ENCODE results near the gene ANGPTL8. TPM values are rescaled to one million over a fixed set of nuclear protein-coding genes. Genes with fewer than 3 reads are reported as not detected.

ANGPTL8 gene
- total and polyA plus RNA-seq, 9 of the 15 experiments (the other 6 are each of a cell fraction or from before 2014, with no cell fraction given): not detected

DNA sequence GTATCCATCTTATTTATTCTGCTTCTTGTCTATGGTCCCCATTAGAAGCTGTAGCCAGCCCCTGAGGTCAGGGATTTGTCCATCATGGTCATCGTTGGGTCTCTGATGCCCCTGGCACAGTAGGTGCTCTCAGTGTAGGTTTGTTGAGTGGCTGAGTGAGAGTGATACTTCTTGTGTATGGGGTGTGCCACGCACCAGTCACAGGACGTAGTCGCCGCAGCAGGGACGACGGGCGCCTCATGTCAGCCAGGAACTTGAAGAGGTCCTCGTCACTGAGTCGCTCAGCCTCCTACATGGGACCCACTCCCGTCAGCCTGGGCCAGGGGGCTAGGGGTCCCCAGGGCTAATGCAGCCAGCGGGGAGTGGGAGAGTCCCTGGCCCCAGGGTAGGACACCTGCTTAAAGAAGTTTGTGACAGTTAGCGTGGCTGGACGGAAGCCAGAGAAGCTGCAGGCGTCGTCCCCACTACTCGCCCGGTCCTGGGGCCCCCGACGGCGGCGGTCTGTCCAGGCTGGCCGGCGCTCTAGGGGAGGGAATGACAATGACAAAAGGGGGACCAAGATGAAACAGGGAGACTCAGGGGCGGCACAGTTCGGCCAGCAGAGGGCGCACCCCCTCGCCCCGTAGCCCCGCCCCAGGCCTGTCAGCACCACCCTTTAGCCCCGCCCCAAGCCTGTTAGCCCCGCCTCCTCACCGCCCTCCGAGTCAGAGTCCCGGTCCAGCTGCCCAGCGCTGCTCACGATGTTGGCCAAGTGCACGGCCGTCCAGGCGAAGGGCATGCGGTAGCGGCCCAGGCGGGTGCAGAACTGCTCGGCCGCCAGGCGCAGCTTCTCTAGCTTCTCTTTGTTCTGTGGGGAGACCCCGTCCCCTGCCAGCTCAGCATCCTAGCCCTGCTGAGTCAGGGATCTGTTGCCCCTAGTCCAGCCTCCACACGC is 3.7 kb downstream of the ANGPTL8 start (continued):
- TF ChIP-seq TBP (optimal IDR thresholded peaks at IDR 0.05; ENCODE audit: low read depth, low read length): no peak
- TF ChIP-seq, protein P1, sequence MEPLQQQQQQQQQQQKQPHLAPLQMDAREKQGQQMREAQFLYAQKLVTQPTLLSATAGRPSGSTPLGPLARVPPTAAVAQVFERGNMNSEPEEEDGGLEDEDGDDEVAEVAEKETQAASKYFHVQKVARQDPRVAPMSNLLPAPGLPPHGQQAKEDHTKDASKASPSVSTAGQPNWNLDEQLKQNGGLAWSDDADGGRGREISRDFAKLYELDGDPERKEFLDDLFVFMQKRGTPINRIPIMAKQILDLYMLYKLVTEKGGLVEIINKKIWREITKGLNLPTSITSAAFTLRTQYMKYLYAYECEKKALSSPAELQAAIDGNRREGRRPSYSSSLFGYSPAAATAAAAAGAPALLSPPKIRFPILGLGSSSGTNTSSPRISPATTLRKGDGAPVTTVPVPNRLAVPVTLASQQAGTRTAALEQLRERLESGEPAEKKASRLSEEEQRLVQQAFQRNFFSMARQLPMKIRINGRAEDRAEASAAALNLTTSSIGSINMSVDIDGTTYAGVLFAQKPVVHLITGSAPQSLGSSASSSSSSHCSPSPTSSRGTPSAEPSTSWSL (CRISPR knock-in tag; IDR thresholded peaks at IDR 0.05; ENCODE audit: borderline replicate concordance): no peak
- TF ChIP-seq, protein P2, sequence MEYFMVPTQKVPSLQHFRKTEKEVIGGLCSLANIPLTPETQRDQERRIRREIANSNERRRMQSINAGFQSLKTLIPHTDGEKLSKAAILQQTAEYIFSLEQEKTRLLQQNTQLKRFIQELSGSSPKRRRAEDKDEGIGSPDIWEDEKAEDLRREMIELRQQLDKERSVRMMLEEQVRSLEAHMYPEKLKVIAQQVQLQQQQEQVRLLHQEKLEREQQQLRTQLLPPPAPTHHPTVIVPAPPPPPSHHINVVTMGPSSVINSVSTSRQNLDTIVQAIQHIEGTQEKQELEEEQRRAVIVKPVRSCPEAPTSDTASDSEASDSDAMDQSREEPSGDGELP (CRISPR knock-in tag; IDR thresholded peaks at IDR 0.05; ENCODE audit: borderline replicate concordance): peak; percentile 54; the same call in 1 of the 2 replicates
- TF ChIP-seq, protein P3, sequence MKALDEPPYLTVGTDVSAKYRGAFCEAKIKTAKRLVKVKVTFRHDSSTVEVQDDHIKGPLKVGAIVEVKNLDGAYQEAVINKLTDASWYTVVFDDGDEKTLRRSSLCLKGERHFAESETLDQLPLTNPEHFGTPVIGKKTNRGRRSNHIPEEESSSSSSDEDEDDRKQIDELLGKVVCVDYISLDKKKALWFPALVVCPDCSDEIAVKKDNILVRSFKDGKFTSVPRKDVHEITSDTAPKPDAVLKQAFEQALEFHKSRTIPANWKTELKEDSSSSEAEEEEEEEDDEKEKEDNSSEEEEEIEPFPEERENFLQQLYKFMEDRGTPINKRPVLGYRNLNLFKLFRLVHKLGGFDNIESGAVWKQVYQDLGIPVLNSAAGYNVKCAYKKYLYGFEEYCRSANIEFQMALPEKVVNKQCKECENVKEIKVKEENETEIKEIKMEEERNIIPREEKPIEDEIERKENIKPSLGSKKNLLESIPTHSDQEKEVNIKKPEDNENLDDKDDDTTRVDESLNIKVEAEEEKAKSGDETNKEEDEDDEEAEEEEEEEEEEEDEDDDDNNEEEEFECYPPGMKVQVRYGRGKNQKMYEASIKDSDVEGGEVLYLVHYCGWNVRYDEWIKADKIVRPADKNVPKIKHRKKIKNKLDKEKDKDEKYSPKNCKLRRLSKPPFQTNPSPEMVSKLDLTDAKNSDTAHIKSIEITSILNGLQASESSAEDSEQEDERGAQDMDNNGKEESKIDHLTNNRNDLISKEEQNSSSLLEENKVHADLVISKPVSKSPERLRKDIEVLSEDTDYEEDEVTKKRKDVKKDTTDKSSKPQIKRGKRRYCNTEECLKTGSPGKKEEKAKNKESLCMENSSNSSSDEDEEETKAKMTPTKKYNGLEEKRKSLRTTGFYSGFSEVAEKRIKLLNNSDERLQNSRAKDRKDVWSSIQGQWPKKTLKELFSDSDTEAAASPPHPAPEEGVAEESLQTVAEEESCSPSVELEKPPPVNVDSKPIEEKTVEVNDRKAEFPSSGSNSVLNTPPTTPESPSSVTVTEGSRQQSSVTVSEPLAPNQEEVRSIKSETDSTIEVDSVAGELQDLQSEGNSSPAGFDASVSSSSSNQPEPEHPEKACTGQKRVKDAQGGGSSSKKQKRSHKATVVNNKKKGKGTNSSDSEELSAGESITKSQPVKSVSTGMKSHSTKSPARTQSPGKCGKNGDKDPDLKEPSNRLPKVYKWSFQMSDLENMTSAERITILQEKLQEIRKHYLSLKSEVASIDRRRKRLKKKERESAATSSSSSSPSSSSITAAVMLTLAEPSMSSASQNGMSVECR (CRISPR knock-in tag; IDR thresholded peaks at IDR 0.05): 0 out of 2 replicates have a peak, but pooled peaks have one; percentile 49
- TF ChIP-seq ZNF75A (CRISPR knock-in tag; IDR thresholded peaks at IDR 0.05): no peak
- peak in 1 of 2 experiments; percentile 32; a peak in 2 of 4 replicates for TF ChIP-seq RAD21 (CRISPR knock-in tag; conservative IDR thresholded peaks at IDR 0.05 in 1 of 2, IDR thresholded peaks at IDR 0.05 in 1 of 2)
- TF ChIP-seq, protein P4, sequence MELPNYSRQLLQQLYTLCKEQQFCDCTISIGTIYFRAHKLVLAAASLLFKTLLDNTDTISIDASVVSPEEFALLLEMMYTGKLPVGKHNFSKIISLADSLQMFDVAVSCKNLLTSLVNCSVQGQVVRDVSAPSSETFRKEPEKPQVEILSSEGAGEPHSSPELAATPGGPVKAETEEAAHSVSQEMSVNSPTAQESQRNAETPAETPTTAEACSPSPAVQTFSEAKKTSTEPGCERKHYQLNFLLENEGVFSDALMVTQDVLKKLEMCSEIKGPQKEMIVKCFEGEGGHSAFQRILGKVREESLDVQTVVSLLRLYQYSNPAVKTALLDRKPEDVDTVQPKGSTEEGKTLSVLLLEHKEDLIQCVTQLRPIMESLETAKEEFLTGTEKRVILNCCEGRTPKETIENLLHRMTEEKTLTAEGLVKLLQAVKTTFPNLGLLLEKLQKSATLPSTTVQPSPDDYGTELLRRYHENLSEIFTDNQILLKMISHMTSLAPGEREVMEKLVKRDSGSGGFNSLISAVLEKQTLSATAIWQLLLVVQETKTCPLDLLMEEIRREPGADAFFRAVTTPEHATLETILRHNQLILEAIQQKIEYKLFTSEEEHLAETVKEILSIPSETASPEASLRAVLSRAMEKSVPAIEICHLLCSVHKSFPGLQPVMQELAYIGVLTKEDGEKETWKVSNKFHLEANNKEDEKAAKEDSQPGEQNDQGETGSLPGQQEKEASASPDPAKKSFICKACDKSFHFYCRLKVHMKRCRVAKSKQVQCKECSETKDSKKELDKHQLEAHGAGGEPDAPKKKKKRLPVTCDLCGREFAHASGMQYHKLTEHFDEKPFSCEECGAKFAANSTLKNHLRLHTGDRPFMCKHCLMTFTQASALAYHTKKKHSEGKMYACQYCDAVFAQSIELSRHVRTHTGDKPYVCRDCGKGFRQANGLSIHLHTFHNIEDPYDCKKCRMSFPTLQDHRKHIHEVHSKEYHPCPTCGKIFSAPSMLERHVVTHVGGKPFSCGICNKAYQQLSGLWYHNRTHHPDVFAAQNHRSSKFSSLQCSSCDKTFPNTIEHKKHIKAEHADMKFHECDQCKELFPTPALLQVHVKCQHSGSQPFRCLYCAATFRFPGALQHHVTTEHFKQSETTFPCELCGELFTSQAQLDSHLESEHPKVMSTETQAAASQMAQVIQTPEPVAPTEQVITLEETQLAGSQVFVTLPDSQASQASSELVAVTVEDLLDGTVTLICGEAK (IDR thresholded peaks at IDR 0.05): no peak
- TF ChIP-seq, protein P4 (CRISPR knock-in tag; IDR thresholded peaks at IDR 0.05): no peak

Data from K562 (cell line).